ENCODE results near the gene GJD3.

The GJD3 gene

GRCh38 chr17:40348136-40348504, 16.4 kb downstream of the GJD3 start:
- TF ChIP-seq SPI1 (IDR thresholded peaks at IDR 0.05; ENCODE audit: borderline replicate concordance, low read depth), result no peak
- TF ChIP-seq POLR2AphosphoS5 (IDR thresholded peaks at IDR 0.05; ENCODE audit: low read depth), result no peak
- no peak for TF ChIP-seq GABPA (IDR thresholded peaks at IDR 0.05; ENCODE audit: low read depth)
- TF ChIP-seq CTCF (IDR thresholded peaks at IDR 0.05; ENCODE audit: insufficient read depth, low read length), result no peak
- no peak for TF ChIP-seq REST (IDR thresholded peaks at IDR 0.05; ENCODE audit: insufficient replicate concordance, low read depth)
- DNase-seq (ENCODE audit: low read depth in 1 of 2, low spot score in 1 of 2), result no peak
- no peaks in the 10 kb centered on the region for H3K27me3 ChIP-seq (ENCODE audit: insufficient read depth, poor library complexity, severe bottlenecking)
- H3K4me3 ChIP-seq (replicated peaks; ENCODE audit: insufficient read depth, low read length), result no peak overlapping the region
- H3K27ac ChIP-seq (replicated peaks), result no peak overlapping the region

DNA sequence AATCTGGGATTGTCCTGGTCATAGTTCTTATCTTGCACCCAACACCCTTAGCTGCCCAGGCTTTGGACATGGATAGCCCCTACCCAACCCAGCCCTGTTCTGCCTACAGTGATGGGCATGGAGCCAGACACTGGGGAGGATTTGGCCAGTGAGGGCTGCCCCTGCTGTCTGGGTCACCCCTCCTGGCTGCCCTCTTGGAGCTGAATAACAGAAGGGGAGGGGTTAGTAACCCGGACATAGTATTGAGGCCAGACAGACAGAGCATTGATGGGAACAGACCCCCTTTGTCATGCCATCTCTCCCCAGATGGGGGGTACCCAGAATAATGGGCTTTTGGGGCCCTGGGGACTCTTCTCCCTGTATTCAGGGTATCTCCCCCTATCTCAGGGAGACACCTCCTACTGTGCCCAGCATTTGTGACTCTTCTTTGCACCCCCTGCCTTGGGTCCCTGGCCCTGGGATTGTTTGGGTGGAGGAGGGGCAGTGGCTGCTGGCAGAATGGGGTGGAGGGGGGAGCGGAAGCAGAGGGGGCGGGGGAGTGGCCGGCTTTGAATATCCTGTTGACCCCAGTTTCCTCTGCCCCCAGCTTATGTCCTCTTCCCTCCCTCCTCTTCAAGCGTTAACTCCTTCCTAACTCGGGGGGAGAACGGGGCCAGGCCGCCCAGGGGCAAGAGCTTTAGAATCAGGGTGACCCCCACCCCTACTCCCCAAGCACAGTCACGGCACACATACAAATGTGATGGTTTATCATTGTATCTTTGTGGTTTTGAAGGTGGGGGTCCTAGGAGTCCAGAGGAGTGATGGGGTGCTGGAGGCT, 17.0 kb downstream of the GJD3 start:
- DNase-seq (ENCODE audit: low read depth in 1 of 2, low spot score in 1 of 2), result no peak
- no peak for TF ChIP-seq POLR2AphosphoS5 (IDR thresholded peaks at IDR 0.05; ENCODE audit: low read depth)
- no peak for TF ChIP-seq SPI1 (IDR thresholded peaks at IDR 0.05; ENCODE audit: borderline replicate concordance, low read depth)
- TF ChIP-seq CTCF (IDR thresholded peaks at IDR 0.05; ENCODE audit: insufficient read depth, low read length), result no peak
- TF ChIP-seq REST (IDR thresholded peaks at IDR 0.05; ENCODE audit: insufficient replicate concordance, low read depth), result no peak
- no peak for TF ChIP-seq GABPA (IDR thresholded peaks at IDR 0.05; ENCODE audit: low read depth)
- H3K4me3 ChIP-seq (replicated peaks; ENCODE audit: insufficient read depth, low read length), result no peak overlapping the region
- no peak overlapping the region for H3K27ac ChIP-seq (replicated peaks)
- no peaks in the 10 kb centered on the region for H3K27me3 ChIP-seq (ENCODE audit: insufficient read depth, poor library complexity, severe bottlenecking)

GRCh38 chr17:40346765-40347158, 17.8 kb downstream of the GJD3 start:
- no peaks in the 10 kb centered on the region for H3K27me3 ChIP-seq (ENCODE audit: insufficient read depth, poor library complexity, severe bottlenecking)

More at GRCh38 chr17:40346765-40347158, 17.8 kb downstream of the GJD3 start:
- Histone ChIP-seq H3K4me3 (replicated peaks; ENCODE audit: insufficient read depth, low read length) (no peak overlapping the region), H3K27ac (replicated peaks) (no peak overlapping the region)
- no peak for TF ChIP-seq GABPA (IDR thresholded peaks at IDR 0.05; ENCODE audit: low read depth)
- TF ChIP-seq SPI1 (IDR thresholded peaks at IDR 0.05; ENCODE audit: borderline replicate concordance, low read depth), result no peak
- no peak for TF ChIP-seq POLR2AphosphoS5 (IDR thresholded peaks at IDR 0.05; ENCODE audit: low read depth)
- TF ChIP-seq CTCF (IDR thresholded peaks at IDR 0.05; ENCODE audit: insufficient read depth, low read length), result no peak
- no peak for TF ChIP-seq REST (IDR thresholded peaks at IDR 0.05; ENCODE audit: insufficient replicate concordance, low read depth)
- DNase-seq (ENCODE audit: low read depth in 1 of 2, low spot score in 1 of 2), result no peak
